ENCODE results near the gene NALCN. TPM values are rescaled to one million over a fixed set of nuclear protein-coding genes. Genes with fewer than 3 reads are reported as not detected.

NALCN gene
- polyA plus RNA-seq, 2 donors, result 0.04 TPM

DNA sequence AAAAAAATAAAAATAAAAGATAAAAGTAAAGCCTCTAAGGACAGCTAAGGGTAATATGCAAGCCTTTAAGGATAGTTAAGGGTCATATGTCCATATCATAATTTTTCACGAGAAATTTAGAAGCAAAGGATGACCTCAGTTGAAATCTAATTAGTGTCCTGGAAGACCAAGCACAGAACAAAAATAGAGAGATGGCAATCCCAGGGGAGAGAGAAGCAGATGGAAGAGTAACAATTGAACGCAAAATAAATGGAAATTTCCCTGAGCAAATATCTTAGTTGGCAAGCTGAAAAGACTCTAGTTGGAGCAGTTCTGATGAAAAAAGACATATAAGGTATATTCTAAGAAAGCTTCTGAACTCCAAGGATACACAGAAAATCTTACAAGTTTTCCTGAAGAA, 275.4 kb downstream of the NALCN start:
- H3K36me3 ChIP-seq (ENCODE audit: control insufficient read depth in 2 of 2, insufficient read depth in 2 of 2, low read length in 1 of 2), result no peaks in the 10 kb centered on the region
- no peak overlapping the region for H3K27ac ChIP-seq (ENCODE audit: low read depth in 2 of 2, low read length in 1 of 2)
- H3K27me3 ChIP-seq (ENCODE audit: control insufficient read depth in 1 of 2, insufficient read depth in 2 of 2, low read length in 2 of 2), result no peaks in the 10 kb centered on the region
- WGBS, 2 donors, result 72 to 87% methylated on average over 2 of the region's 2 CpGs
- H3K4me1 ChIP-seq (ENCODE audit: control insufficient read depth in 2 of 2, insufficient read depth in 2 of 2, low read length in 1 of 2), result no peaks in the 10 kb centered on the region
- H3K4me3 ChIP-seq (ENCODE audit: low read depth in 1 of 2, low read length in 2 of 2), result no peak overlapping the region
- peaks cover 0 to 2% of the 10 kb centered on the region in 2 donors for H3K9me3 ChIP-seq (ENCODE audit: control insufficient read depth in 2 of 2, insufficient read depth in 1 of 2, low read depth in 1 of 2, low read length in 1 of 2)

DNA sequence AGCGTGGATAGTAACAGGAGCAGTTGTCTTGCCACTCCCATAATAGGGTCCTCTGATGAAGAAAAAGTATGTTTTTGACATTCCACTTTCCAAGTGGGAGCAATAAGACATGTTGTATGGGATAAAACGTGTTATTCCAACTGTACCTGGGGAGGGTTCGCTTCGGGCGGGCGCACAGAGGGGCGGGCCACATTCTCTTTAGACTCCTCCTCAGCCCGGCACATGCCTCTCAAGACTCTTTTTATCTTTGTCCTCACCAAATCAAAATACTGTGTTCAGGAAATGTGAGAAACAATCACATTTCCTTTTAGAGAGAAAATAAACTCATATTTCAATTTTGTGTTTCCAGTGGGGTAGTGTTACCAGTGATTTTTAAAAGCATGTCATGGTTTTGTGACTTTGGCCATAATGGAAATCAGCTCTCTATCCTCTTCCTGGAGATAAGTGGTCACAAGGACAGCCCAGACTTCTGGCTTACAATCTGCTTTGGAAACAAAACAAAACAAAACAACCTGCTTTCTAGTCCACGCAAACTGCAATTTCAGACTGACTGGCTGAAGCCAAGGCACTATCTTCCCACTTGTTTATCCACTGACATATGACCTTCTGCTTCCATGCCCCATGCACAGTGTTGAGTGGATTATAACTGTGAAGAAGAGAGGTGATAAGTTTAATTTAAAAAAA, 276.1 kb downstream of the NALCN start:
- peaks cover 0 to 2% of the 10 kb centered on the region in 2 donors for H3K9me3 ChIP-seq (ENCODE audit: control insufficient read depth in 2 of 2, insufficient read depth in 1 of 2, low read depth in 1 of 2, low read length in 1 of 2)

GRCh38 chr13:101139081-101139480, 277.2 kb downstream of the NALCN start:
- Histone ChIP-seq H3K4me1 (ENCODE audit: control insufficient read depth in 2 of 2, insufficient read depth in 2 of 2, low read length in 1 of 2) (no peaks in the 10 kb centered on the region), H3K36me3 (ENCODE audit: control insufficient read depth in 2 of 2, insufficient read depth in 2 of 2, low read length in 1 of 2) (no peaks in the 10 kb centered on the region), H3K27me3 (ENCODE audit: control insufficient read depth in 1 of 2, insufficient read depth in 2 of 2, low read length in 2 of 2) (no peaks in the 10 kb centered on the region), H3K4me3 (ENCODE audit: low read depth in 1 of 2, low read length in 2 of 2) (no peak overlapping the region), H3K9me3 (ENCODE audit: control insufficient read depth in 2 of 2, insufficient read depth in 1 of 2, low read depth in 1 of 2, low read length in 1 of 2) (peaks cover 0 to 2% of the 10 kb centered on the region in 2 donors), H3K27ac (ENCODE audit: low read depth in 2 of 2, low read length in 1 of 2) (no peak overlapping the region)

More for the DNA sequence above, 276.1 kb downstream of the NALCN start:
- Histone ChIP-seq H3K27me3 (ENCODE audit: control insufficient read depth in 1 of 2, insufficient read depth in 2 of 2, low read length in 2 of 2) (no peaks in the 10 kb centered on the region), H3K27ac (ENCODE audit: low read depth in 2 of 2, low read length in 1 of 2) (no peak overlapping the region), H3K36me3 (ENCODE audit: control insufficient read depth in 2 of 2, insufficient read depth in 2 of 2, low read length in 1 of 2) (no peaks in the 10 kb centered on the region), H3K4me1 (ENCODE audit: control insufficient read depth in 2 of 2, insufficient read depth in 2 of 2, low read length in 1 of 2) (no peaks in the 10 kb centered on the region), H3K4me3 (ENCODE audit: low read depth in 1 of 2, low read length in 2 of 2) (no peak overlapping the region)
- 82 to 84% methylated on average over 9 of the region's 9 CpGs for WGBS, 2 donors

GRCh38 chr13:101127741-101128353, 288.5 kb downstream of the NALCN start:
- Histone ChIP-seq H3K27me3 (ENCODE audit: control insufficient read depth in 1 of 2, insufficient read depth in 2 of 2, low read length in 2 of 2) (no peaks in the 10 kb centered on the region), H3K9me3 (ENCODE audit: control insufficient read depth in 2 of 2, insufficient read depth in 1 of 2, low read depth in 1 of 2, low read length in 1 of 2) (no peaks in the 10 kb centered on the region), H3K36me3 (ENCODE audit: control insufficient read depth in 2 of 2, insufficient read depth in 2 of 2, low read length in 1 of 2) (no peaks in the 10 kb centered on the region), H3K27ac (ENCODE audit: low read depth in 2 of 2, low read length in 1 of 2) (no peak overlapping the region), H3K4me1 (ENCODE audit: control insufficient read depth in 2 of 2, insufficient read depth in 2 of 2, low read length in 1 of 2) (no peaks in the 10 kb centered on the region), H3K4me3 (ENCODE audit: low read depth in 1 of 2, low read length in 2 of 2) (no peak overlapping the region)
- 51 to 62% methylated on average over 5 of the region's 5 CpGs for WGBS, 2 donors

GRCh38 chr13:101123028-101123427, 293.3 kb downstream of the NALCN start:
- no peaks in the 10 kb centered on the region for H3K36me3 ChIP-seq (ENCODE audit: control insufficient read depth in 2 of 2, insufficient read depth in 2 of 2, low read length in 1 of 2)
- H3K27me3 ChIP-seq (ENCODE audit: control insufficient read depth in 1 of 2, insufficient read depth in 2 of 2, low read length in 2 of 2), result no peaks in the 10 kb centered on the region
- 70 to 80% methylated on average over 1 of the region's 1 CpG for WGBS, 2 donors
- H3K9me3 ChIP-seq (ENCODE audit: control insufficient read depth in 2 of 2, insufficient read depth in 1 of 2, low read depth in 1 of 2, low read length in 1 of 2), result no peaks in the 10 kb centered on the region
- H3K4me3 ChIP-seq (ENCODE audit: low read depth in 1 of 2, low read length in 2 of 2), result no peak overlapping the region
- no peak overlapping the region for H3K27ac ChIP-seq (ENCODE audit: low read depth in 2 of 2, low read length in 1 of 2)
- no peaks in the 10 kb centered on the region for H3K4me1 ChIP-seq (ENCODE audit: control insufficient read depth in 2 of 2, insufficient read depth in 2 of 2, low read length in 1 of 2)

GRCh38 chr13:101121608-101122007, 294.7 kb downstream of the NALCN start:
- H3K27ac ChIP-seq (ENCODE audit: low read depth in 2 of 2, low read length in 1 of 2), result no peak overlapping the region
- H3K4me3 ChIP-seq (ENCODE audit: low read depth in 1 of 2, low read length in 2 of 2), result no peak overlapping the region
- H3K4me1 ChIP-seq (ENCODE audit: control insufficient read depth in 2 of 2, insufficient read depth in 2 of 2, low read length in 1 of 2), result no peaks in the 10 kb centered on the region
- H3K9me3 ChIP-seq (ENCODE audit: control insufficient read depth in 2 of 2, insufficient read depth in 1 of 2, low read depth in 1 of 2, low read length in 1 of 2), result no peaks in the 10 kb centered on the region
- no peaks in the 10 kb centered on the region for H3K27me3 ChIP-seq (ENCODE audit: control insufficient read depth in 1 of 2, insufficient read depth in 2 of 2, low read length in 2 of 2)
- no peaks in the 10 kb centered on the region for H3K36me3 ChIP-seq (ENCODE audit: control insufficient read depth in 2 of 2, insufficient read depth in 2 of 2, low read length in 1 of 2)
- 74 to 79% methylated on average over 4 of the region's 4 CpGs for WGBS, 2 donors

GRCh38 chr13:101120007-101120406, 296.3 kb downstream of the NALCN start:
- Histone ChIP-seq H3K4me1 (ENCODE audit: control insufficient read depth in 2 of 2, insufficient read depth in 2 of 2, low read length in 1 of 2) (no peaks in the 10 kb centered on the region), H3K27ac (ENCODE audit: low read depth in 2 of 2, low read length in 1 of 2) (no peak overlapping the region), H3K36me3 (ENCODE audit: control insufficient read depth in 2 of 2, insufficient read depth in 2 of 2, low read length in 1 of 2) (no peaks in the 10 kb centered on the region), H3K4me3 (ENCODE audit: low read depth in 1 of 2, low read length in 2 of 2) (no peak overlapping the region), H3K27me3 (ENCODE audit: control insufficient read depth in 1 of 2, insufficient read depth in 2 of 2, low read length in 2 of 2) (no peaks in the 10 kb centered on the region), H3K9me3 (ENCODE audit: control insufficient read depth in 2 of 2, insufficient read depth in 1 of 2, low read depth in 1 of 2, low read length in 1 of 2) (no peaks in the 10 kb centered on the region)
- WGBS, 2 donors, result 46 to 59% methylated on average over 2 of the region's 2 CpGs

- H3K27ac ChIP-seq (ENCODE audit: low read depth in 2 of 2, low read length in 1 of 2), result no peak overlapping the region
- 67 to 82% methylated on average over 4 of the region's 4 CpGs for WGBS, 2 donors
- no peaks in the 10 kb centered on the region for H3K9me3 ChIP-seq (ENCODE audit: control insufficient read depth in 2 of 2, insufficient read depth in 1 of 2, low read depth in 1 of 2, low read length in 1 of 2)
- H3K4me3 ChIP-seq (ENCODE audit: low read depth in 1 of 2, low read length in 2 of 2), result no peak overlapping the region
- no peaks in the 10 kb centered on the region for H3K36me3 ChIP-seq (ENCODE audit: control insufficient read depth in 2 of 2, insufficient read depth in 2 of 2, low read length in 1 of 2)
- no peaks in the 10 kb centered on the region for H3K27me3 ChIP-seq (ENCODE audit: control insufficient read depth in 1 of 2, insufficient read depth in 2 of 2, low read length in 2 of 2)
- no peaks in the 10 kb centered on the region for H3K4me1 ChIP-seq (ENCODE audit: control insufficient read depth in 2 of 2, insufficient read depth in 2 of 2, low read length in 1 of 2)
Observed at GRCh38 chr13:101116826-101117225, 299.5 kb downstream of the NALCN start.

DNA sequence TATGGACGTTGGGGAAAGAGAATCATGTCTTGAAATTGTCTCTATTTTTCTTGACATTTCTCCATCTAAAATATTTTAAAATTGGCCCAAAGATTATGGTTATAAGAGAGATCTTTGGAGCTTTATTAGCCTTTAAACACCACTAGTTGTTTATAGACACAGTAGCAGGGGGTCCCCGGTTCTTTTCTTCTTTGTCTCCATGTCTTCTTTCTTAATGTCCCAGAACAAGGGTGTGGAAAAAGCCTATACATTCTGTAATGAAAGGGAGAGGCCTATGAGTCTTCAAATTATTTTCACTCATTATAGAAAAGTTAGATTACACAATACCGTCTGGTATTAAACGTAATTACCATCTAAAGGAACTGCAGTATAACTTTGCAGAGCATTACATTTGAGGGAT, 300.0 kb downstream of the NALCN start:
- Histone ChIP-seq H3K36me3 (ENCODE audit: control insufficient read depth in 2 of 2, insufficient read depth in 2 of 2, low read length in 1 of 2) (no peaks in the 10 kb centered on the region), H3K4me3 (ENCODE audit: low read depth in 1 of 2, low read length in 2 of 2) (no peak overlapping the region), H3K9me3 (ENCODE audit: control insufficient read depth in 2 of 2, insufficient read depth in 1 of 2, low read depth in 1 of 2, low read length in 1 of 2) (no peaks in the 10 kb centered on the region), H3K27ac (ENCODE audit: low read depth in 2 of 2, low read length in 1 of 2) (no peak overlapping the region), H3K4me1 (ENCODE audit: control insufficient read depth in 2 of 2, insufficient read depth in 2 of 2, low read length in 1 of 2) (no peaks in the 10 kb centered on the region), H3K27me3 (ENCODE audit: control insufficient read depth in 1 of 2, insufficient read depth in 2 of 2, low read length in 2 of 2) (no peaks in the 10 kb centered on the region)
- WGBS, 2 donors, result 56 to 59% methylated on average over 4 of the region's 4 CpGs

DNA sequence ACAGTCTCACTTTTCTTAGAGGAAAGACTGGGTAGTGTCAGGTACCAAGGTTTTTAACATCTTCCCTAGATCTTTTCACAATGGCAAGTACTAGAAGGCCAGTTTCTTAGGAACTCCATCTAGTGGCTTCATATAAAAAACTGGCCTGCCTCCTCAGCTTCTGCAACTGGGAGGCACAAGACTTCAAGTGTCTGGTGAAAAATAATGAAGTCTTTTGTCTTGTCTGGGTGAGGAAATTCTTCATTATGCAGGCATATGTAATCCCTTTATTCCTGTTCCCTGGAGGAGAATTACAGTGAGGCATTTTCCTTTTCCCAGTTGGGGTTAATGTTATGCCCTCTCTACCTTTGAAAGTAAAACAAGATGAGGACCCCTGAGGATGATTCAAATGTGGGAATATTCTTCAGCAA, 300.5 kb downstream of the NALCN start:
- no peak overlapping the region for H3K4me3 ChIP-seq (ENCODE audit: low read depth in 1 of 2, low read length in 2 of 2)
- H3K27ac ChIP-seq (ENCODE audit: low read depth in 2 of 2, low read length in 1 of 2), result no peak overlapping the region
- no peaks in the 10 kb centered on the region for H3K27me3 ChIP-seq (ENCODE audit: control insufficient read depth in 1 of 2, insufficient read depth in 2 of 2, low read length in 2 of 2)
- no peaks in the 10 kb centered on the region for H3K36me3 ChIP-seq (ENCODE audit: control insufficient read depth in 2 of 2, insufficient read depth in 2 of 2, low read length in 1 of 2)
- H3K4me1 ChIP-seq (ENCODE audit: control insufficient read depth in 2 of 2, insufficient read depth in 2 of 2, low read length in 1 of 2), result no peaks in the 10 kb centered on the region
- no peaks in the 10 kb centered on the region for H3K9me3 ChIP-seq (ENCODE audit: control insufficient read depth in 2 of 2, insufficient read depth in 1 of 2, low read depth in 1 of 2, low read length in 1 of 2)

Data from esophagus (tissue), 2 donors.